Activated CD8-positive, alpha-beta memory T cell treated with anti-CD3 and anti-CD28 coated beads for 1 hour (primary cell): ENCODE results near the gene HK1.
"Not testable (repeated sequence)": the region's sequence is repeated elsewhere in the genome, so short reads cannot be mapped to it uniquely, and the experiment has no call there.

ENCODE experiments used
- DNase-seq, 2 donors: peaks; one replicate each; pipeline ENCODE4 v3.0.0-alpha.2; 2020; ENCODE audit warnings: low read depth in 1 of 2; ENCODE audit errors: extremely low read depth in 1 of 2

Gene HK1

GRCh38 chr10:69306421-69306820 is 28.1 kb downstream of the HK1 start:
- no peak for DNase-seq

- no peak for DNase-seq
Measured at GRCh38 chr10:69307434-69307833, 29.1 kb downstream of the HK1 start.

GRCh38 chr10:69308304-69308703 is 30.0 kb downstream of the HK1 start:
- DNase-seq = not testable (repeated sequence)

- DNase-seq = no peak
Measured at GRCh38 chr10:69311309-69311708, 33.0 kb downstream of the HK1 start.

- no peak for DNase-seq
Measured at GRCh38 chr10:69312528-69312927, 34.2 kb downstream of the HK1 start.

- DNase-seq = no peak
Measured at GRCh38 chr10:69315100-69315542, 36.8 kb downstream of the HK1 start.

GRCh38 chr10:69315610-69316312 is 37.5 kb downstream of the HK1 start:
- DNase-seq = no peak

- DNase-seq = no peak
Measured at GRCh38 chr10:69316313-69317059, 38.2 kb downstream of the HK1 start.

- no peak for DNase-seq
Measured at GRCh38 chr10:69317175-69317604, 38.9 kb downstream of the HK1 start.

- DNase-seq = no peak
Measured at GRCh38 chr10:69317626-69318105, 39.4 kb downstream of the HK1 start.

GRCh38 chr10:69318106-69318866 is 40.0 kb downstream of the HK1 start:
- peak; percentile 70 to 90 for DNase-seq

GRCh38 chr10:69318867-69319727 is 40.8 kb downstream of the HK1 start:
- DNase-seq = peak; percentile 51 to 55

- no peak for DNase-seq
Measured at GRCh38 chr10:69319841-69320316, 41.6 kb downstream of the HK1 start.

GRCh38 chr10:69320521-69320920 is 42.2 kb downstream of the HK1 start:
- no peak for DNase-seq

- no peak for DNase-seq
Measured at GRCh38 chr10:69321039-69321715, 42.9 kb downstream of the HK1 start.

- DNase-seq = no peak
Measured at GRCh38 chr10:69321865-69322264, 43.6 kb downstream of the HK1 start.

- not testable (repeated sequence) for DNase-seq
Measured at GRCh38 chr10:69322346-69322745, 44.0 kb downstream of the HK1 start.

GRCh38 chr10:69323622-69324021 is 45.3 kb downstream of the HK1 start:
- DNase-seq = no peak

GRCh38 chr10:69324583-69324982 is 46.3 kb downstream of the HK1 start:
- no peak for DNase-seq
